Measurements from ENCODE around the gene ABLIM1.

ABLIM1 gene

DNA sequence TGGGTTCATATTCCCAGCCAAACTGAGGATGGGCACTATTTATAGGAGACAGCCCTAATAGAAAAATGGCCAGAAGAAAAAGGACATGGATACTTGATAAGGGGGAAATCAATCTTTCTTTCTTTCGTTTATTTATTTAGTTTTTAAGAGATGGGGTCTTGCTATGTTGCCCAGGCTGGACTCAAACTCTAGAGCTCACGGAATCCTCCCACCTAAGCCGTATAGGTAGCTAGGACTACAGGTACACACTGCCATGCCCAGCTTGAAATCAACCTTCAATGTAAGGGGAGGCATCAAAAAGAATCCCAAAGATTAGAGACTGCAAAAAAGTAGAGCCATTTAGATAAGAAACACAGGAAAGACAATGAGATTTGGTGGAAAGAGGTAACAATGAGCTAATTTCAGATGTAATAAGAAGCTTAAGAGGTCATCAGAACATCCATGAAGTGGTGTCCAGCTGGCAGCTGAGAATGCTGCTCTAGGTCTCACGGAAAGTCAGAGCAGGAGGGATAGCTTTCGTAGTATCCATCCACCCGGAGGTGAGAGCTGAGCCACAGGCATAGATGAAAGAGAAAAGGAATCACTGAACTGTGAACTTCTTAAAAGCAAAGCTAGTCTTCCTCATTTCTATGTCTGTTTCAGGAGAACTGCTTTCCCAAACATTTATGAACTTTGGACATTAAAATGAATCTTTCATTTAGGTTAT lies 10.5 kb upstream of the ABLIM1 start:
- Histone ChIP-seq H3K9me3 (peaks cover 0 to 4% (median 0%) of the 10 kb centered on the region in 3 donors), H3K27ac (no peak overlapping the region), H3K4me1 (no peaks in the 10 kb centered on the region), H3K27me3 (no peaks in the 10 kb centered on the region), H3K4me3 (no peak overlapping the region), H3K36me3 (no peaks in the 10 kb centered on the region)
- intact Hi-C loops (cut with DNase I; ENCODE audit: low total_unique reads) = no loop called here
- no peak for DNase-seq
- TF ChIP-seq, protein P1, sequence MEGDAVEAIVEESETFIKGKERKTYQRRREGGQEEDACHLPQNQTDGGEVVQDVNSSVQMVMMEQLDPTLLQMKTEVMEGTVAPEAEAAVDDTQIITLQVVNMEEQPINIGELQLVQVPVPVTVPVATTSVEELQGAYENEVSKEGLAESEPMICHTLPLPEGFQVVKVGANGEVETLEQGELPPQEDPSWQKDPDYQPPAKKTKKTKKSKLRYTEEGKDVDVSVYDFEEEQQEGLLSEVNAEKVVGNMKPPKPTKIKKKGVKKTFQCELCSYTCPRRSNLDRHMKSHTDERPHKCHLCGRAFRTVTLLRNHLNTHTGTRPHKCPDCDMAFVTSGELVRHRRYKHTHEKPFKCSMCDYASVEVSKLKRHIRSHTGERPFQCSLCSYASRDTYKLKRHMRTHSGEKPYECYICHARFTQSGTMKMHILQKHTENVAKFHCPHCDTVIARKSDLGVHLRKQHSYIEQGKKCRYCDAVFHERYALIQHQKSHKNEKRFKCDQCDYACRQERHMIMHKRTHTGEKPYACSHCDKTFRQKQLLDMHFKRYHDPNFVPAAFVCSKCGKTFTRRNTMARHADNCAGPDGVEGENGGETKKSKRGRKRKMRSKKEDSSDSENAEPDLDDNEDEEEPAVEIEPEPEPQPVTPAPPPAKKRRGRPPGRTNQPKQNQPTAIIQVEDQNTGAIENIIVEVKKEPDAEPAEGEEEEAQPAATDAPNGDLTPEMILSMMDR (IDR thresholded peaks at IDR 0.05) = no peak

DNA sequence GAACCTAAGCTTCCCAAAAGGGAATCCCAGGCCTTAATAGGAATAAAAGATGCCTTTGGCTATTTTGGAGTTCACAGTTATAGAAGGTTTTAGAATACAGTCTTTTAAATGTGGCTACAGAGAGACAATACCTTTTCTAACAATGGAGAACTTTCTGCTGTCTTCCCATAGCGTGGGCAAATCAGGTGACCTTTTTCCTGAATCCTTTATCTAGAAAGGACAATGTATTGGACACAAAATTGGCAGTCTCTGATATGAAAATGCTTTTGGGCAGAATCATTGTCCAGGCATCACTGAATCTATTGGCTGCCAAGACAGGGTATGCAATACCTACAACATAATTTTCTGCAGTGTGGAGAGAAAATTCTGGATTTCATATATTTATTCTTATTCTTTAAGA lies 7.8 kb upstream of the ABLIM1 start:
- H3K4me3 ChIP-seq = no peak overlapping the region
- no peaks in the 10 kb centered on the region for H3K27me3 ChIP-seq
- H3K9me3 ChIP-seq = peaks cover 0 to 4% (median 0%) of the 10 kb centered on the region in 3 donors
- H3K4me1 ChIP-seq = no peaks in the 10 kb centered on the region
- no peak for DNase-seq
- TF ChIP-seq, protein P1 (IDR thresholded peaks at IDR 0.05) = no peak
- intact Hi-C loops (cut with DNase I; ENCODE audit: low total_unique reads) = no loop called here
- H3K36me3 ChIP-seq = no peaks in the 10 kb centered on the region
- no peak overlapping the region for H3K27ac ChIP-seq

DNA sequence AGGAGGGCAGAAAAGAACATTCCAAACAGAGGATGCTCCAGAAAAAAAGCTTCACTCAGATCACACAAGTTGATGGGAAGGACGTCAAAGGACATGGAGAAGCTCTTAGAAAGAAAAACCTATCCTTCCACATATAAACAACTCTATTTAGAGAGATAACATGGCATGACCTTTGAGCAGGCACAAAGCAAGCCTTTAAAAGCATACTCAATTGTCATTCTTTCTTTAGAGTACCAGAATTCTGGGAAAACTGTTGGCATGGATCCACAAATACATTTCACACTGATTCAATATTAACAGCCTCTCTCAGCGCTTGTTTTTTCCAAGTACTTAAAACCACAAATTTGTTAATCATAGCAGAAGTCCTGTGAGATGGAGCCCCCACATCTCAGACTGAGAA lies 7.3 kb upstream of the ABLIM1 start:
- no peak overlapping the region for H3K27ac ChIP-seq
- DNase-seq = no peak
- H3K36me3 ChIP-seq = no peaks in the 10 kb centered on the region
- intact Hi-C loops (cut with DNase I; ENCODE audit: low total_unique reads) = no loop called here
- H3K4me3 ChIP-seq = no peak overlapping the region
- TF ChIP-seq, protein P1 (IDR thresholded peaks at IDR 0.05) = no peak
- peaks cover 0 to 4% (median 0%) of the 10 kb centered on the region in 3 donors for H3K9me3 ChIP-seq
- H3K4me1 ChIP-seq = no peaks in the 10 kb centered on the region
- H3K27me3 ChIP-seq = no peaks in the 10 kb centered on the region

DNA sequence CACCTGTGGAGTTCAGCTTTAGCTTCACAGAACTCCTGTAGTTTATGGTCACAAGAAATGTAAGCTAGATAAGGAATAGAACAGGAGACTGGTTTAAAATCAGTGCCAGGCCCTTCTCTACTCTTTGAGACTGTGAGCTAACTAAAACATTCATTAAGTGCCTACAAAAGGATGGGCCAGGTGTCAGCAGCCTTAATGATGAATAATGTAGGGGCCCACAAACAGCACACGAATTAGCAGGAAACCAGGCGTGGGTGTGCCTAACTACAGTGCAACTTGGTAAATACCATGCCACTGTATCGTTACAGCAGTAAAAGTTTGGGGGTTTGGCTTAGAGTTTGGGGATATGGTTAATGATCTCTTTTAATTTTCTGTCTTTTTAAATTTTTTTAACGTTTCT lies 6.1 kb upstream of the ABLIM1 start:
- Histone ChIP-seq H3K4me3 (no peak overlapping the region), H3K27me3 (no peaks in the 10 kb centered on the region), H3K27ac (no peak overlapping the region), H3K4me1 (no peaks in the 10 kb centered on the region), H3K9me3 (peaks cover 0 to 4% (median 0%) of the 10 kb centered on the region in 3 donors), H3K36me3 (no peaks in the 10 kb centered on the region)
- DNase-seq = no peak
- TF ChIP-seq, protein P1 (IDR thresholded peaks at IDR 0.05) = no peak
- intact Hi-C loops (cut with DNase I; ENCODE audit: low total_unique reads) = no loop called here

DNA sequence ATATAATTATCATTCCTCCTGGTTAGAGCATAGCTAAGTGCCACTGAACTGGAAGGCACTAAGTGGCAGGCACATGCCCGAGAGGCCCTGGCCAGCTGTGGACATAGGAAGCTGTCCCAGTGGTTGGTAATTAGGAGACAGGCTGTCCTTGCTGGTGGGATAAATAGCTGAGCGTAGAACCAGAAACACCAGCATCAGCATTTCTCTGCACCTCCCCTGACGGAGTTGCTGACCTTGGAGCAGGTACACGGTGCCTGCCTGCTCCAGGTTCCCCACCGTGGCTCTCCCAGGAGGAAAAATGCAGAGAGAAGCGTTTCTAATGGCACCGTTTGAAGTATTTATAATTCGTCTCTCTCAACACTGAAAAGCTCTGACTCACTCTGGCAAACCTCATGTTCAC lies 5.6 kb upstream of the ABLIM1 start:
- no peaks in the 10 kb centered on the region for H3K36me3 ChIP-seq
- no peaks in the 10 kb centered on the region for H3K4me1 ChIP-seq
- peaks cover 0 to 4% (median 0%) of the 10 kb centered on the region in 3 donors for H3K9me3 ChIP-seq
- H3K4me3 ChIP-seq = no peak overlapping the region
- TF ChIP-seq, protein P1 (IDR thresholded peaks at IDR 0.05) = no peak
- intact Hi-C loops (cut with DNase I; ENCODE audit: low total_unique reads) = no loop called here
- no peak for DNase-seq
- no peaks in the 10 kb centered on the region for H3K27me3 ChIP-seq
- no peak overlapping the region for H3K27ac ChIP-seq

Data from tibial artery (tissue), 4 donors.